NCI-H128 (cell line): Measurements from ENCODE around the gene SPOCK1.

Source experiments
- DNase-seq: peaks from one replicate; lab custom pipeline; 2025; ENCODE audit not compliant: unreplicated experiment; lab: John Stamatoyannopoulos, UW

Gene SPOCK1

DNA sequence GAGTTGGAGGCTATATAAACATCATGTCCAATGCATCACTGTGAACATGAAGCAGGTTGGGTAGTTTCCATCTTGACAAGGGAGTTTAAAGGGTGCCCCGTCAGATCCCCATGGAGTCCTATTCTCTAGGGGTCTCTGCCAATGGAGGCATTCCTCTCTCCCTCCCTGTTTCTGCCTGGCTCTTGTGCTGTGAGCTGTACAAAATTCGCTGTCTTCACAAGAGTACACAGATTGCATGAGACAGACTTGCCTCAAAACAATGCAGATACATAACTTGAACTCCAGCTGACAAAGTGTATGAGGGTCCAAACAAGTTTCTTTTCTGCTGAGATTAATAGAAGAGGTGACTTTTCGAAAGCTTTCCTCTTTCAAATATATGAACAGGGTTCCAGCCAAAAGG lies 165.2 kb downstream of the SPOCK1 start:
- DNase-seq, result no peak

DNA sequence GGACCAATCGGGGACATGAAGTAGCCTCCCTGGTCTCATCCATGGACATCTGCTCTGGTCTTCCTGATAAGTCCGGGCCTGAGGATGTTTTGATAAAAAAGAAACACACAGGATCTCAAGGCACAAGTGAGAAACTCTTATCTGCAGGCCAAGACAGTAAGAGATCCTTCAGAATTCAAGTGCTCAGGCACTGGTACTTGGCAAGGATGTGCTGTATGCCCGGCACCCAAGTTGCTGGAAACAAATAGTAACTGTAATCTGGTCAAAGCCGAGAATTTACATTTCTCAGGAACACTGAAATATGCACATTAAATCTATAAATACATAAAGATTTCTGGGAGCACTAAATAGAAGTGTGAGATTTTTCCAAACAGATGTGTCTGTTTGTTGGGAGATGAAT lies 165.7 kb downstream of the SPOCK1 start:
- no peak for DNase-seq

DNA sequence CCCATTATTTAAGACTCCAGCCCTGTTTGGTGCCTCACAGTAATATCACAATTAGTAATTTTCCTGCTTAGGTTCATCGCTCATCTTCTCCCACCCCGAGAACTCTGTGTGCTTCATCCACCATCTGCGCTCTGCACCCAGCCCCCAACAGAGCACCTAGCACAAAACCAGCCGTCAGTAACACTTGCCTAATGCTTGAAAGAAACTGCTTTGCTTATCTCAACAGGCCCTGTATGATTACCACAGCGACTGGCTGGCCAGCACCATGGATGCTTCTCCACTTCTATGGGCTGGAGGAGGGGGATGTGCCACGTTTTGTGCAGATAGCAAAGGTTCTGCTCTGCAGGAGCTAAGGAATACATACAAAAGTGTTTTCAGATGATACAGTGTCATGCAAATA lies 166.8 kb downstream of the SPOCK1 start:
- no peak for DNase-seq

DNA sequence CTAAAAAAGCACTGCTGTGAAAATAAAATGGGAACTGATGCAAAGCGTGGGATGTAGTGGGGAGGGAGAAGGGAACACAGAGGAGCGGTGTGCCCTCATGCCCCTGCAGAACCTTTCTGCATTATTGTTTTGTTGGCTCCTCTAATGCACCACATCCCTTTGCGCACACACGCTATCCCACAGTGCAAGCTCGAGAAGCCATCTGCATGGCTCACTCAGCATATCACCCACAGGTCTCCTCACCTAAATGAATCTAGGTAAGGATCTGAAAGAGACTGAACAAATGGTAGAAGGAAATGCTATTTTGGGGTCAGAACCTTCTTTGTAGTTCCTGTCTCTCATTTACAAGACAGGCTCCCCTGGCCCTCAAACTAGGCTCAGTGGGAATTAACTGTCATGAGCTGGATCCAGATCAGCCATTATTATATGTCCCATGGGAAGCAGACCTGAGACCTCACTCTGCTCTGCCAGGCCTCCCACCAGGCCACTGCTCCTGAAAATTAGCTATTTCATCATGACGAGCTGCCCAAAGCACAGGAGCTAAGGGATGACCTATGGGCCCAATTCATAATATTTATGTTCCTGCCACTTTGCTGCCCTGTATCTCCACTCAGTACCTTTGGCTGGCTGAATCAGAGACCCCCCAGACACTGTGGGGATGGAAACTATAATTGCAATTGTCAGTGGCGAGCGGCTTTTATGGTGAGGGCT lies 169.4 kb downstream of the SPOCK1 start:
- DNase-seq, result no peak

DNA sequence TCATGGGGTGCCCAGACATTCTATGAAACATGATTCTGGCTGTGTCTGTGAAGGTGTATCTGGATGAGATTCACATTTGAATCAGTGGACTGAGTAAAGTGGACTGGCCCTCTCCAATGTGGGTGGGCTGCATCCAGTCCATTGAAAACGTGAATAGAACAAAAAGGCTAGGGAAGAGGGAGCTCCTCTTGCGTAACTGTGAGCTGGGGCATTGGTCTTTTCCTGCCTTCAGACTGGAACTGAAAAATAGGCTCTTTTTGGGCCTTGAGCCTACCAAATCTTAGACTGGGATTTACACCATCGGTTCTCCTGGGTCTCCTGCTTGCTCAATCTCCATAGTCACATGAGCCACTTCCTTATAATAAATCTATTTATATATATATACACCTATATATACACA lies 170.1 kb downstream of the SPOCK1 start:
- DNase-seq, result no peak

DNA sequence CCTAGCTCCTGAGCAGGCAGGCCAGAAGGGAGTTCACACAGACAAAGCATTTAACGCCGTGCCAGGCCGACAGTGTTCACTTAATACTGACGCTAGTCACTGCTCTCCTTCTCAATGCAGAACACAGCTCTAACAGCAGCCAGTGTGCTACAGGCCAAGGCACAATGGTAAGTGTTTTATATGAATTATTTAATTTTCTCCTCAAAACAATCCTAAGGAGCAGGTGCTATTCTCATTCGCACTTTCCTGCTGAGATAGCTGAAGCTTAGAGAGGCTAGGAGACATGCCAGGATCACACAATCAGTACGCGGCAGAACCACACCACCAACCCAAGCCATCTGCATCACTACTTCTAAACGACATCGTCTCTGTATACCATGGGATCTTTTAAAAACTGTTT lies 170.7 kb downstream of the SPOCK1 start:
- DNase-seq, result no peak

DNA sequence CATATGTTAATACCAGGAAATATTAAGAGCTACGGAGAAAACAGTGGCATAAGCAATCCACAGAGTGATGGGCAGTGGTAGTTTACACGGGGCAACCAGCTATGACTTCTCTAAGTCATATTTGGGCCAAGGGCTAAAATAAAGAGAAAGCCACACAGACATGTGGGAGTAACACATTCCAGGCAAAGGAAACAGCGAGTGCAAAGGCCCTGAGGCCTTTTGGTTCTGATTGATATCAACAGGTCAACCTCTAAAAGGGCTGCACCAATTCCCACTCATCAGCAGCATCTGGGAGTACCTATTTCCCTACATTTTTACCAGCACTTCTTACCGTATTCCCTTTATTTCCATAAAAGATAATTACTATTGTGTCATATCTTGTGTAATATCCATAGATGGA lies 173.4 kb downstream of the SPOCK1 start:
- DNase-seq, result no peak

DNA sequence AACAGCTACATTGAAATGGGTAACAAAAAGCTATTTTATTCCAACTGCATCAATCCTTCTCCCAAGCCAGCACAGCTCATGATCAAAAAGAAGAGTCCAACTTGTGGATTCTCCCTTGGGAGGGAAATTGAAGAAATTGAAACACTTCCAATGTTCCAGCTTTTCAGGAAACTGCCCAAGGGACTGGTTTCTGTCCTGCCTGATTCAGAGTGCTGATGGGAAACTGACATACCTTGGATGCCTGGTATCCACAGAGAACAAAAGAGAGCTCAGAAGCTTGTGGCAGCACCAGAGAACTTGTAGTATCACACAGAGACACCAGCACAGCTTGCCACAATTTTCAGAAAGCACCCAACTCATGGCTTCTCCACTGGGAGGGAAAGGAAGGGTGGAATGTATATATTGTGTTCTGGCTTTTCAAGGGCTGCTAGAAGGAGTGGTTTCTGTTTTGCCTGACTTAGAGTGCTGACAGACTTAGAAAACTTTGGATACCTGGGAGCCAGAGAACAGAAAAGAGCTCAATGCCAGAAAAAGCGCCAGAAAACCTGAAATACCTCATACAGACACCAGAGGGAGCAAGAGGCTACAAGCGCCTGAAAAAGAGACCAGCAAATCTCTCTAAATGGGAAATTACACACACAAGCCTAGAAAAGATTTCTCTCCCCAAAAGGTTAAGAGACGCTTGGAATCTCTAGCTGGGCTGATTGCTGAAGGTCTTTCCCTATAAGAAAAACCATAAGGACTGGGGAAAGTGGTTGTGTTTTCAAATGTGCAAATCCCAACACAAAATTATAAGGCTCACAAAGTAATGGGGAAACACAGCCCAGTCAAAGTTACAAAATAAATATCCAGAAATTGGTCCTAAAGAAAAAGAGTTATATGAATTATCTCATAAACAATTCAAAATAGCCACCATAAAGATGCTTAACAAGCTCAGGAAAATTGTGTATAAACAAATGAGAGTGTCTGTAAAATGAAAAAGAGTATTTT lies 178.8 kb downstream of the SPOCK1 start:
- peak; percentile 7 for DNase-seq

DNA sequence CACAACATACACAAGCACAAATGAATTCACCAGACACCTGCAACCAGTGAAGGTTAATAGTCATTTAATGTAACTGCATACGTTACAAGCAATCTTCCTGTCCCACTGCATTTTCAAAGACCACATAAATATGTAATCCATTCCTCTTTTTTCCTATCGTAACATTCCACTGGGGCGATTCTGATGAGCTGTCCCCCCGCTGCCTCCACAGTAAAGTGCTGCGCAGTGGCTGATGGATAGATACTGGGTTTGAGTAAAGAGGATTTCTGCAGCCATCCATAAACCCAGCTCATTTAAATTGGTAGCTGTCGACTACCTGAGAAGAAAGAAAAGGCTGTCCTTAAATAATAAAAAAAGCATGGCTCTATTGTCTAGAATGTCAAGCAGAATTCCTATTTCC lies 181.1 kb downstream of the SPOCK1 start:
- no peak for DNase-seq

DNA sequence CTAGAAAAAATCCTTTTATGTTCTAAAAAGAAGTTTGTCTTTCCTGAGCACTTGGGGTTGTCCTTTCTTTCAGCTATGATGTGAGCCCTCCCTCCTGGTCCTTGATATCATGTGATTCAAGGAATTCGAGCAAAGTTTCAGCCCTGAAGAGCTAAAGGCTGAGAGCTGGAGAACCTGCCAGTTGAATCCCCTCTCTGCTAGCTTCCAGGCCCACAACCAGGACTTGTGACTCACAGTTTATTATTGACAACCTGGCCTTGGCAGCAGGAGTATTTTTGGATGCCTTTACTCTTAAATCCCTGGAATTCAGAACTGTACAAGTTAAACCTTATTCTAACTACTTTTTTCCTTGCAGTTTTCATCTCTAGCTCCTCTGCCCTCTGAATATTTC lies 182.8 kb downstream of the SPOCK1 start:
- no peak for DNase-seq

DNA sequence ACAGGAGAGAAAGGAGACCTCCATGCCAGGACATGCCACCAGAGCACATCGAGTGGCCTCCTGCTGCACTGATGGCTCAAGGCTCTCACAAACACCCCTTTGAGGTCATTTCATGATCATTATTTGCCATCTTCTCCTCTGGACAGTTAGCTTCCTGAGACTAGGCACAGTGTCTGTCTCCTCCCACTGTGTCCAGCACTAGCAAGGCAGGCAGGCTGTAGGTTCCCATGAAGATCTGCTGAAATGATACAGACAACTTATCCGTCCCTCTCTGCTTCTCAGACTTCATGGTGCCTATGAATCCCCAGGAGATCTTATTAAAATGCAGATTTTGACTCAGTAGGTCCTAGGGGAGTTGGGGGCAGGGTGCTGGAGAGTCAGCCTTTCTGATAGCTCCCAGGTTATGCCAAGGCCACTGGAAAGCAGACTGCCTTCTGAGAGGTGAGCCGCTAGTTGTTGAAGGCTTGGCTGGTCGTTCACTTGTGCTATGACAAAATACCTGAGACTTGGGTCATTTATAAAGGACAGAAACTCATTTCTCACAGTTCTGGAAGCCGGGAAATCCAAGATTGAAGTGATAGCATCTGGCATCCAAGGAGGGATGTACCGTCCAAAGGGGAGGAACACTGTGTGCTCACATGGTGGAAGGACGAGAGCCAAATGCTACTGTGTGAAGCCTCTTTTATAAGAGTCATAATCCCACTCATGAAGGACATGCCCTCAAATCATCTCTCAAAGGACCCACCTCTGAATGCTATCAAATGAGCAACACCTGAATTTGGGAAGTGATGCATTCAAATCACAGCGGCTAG lies 183.4 kb downstream of the SPOCK1 start:
- no peak for DNase-seq

DNA sequence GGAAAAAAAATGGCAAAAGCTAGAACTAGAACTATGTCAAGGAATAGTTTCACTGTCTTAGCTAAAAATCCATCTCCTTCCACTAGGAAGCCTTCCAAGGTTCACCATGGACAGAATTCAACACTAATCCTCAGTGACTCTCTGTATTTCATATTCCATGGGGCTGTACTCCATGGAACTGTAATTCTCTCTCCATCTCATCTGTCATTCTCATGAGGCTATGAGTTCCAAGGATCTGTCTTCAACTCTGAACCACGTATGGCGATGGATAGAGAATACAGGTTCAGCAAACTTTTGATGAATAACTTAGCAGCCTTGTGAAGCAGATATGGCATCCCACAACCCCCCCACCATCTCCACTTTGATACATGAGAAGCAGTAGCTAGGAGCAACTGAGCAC lies 184.0 kb downstream of the SPOCK1 start:
- no peak for DNase-seq

DNA sequence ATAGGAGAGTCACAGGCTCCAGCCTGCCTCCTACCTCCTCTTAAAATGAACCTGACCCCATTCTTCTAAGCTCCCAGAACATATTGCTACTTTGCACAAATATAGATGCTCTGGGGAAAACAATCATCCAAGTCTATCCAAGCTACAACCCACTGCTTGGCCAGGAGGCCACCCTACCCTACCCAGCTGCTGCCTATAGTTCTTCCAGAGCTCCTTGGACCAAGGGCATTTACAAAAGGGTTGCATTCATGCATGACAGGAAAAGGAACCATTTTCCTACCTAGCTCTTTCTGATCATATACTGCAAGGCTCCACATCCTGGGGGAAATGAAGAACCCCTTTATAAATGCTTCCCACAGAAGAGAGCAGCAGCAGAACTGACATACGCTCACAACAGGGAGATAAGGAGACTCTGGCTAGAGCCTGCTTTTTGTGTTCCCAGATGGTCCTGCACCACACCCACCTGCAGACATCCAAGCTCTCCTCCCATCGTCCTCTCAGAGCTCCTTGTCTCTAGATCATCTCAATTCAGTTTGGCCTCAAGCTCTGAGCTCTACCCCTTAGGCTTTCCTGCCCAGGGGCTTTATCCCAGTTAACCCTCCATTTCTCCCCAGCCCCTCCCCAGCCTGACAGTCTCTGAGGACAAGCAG lies 185.5 kb downstream of the SPOCK1 start:
- no peak for DNase-seq

DNA sequence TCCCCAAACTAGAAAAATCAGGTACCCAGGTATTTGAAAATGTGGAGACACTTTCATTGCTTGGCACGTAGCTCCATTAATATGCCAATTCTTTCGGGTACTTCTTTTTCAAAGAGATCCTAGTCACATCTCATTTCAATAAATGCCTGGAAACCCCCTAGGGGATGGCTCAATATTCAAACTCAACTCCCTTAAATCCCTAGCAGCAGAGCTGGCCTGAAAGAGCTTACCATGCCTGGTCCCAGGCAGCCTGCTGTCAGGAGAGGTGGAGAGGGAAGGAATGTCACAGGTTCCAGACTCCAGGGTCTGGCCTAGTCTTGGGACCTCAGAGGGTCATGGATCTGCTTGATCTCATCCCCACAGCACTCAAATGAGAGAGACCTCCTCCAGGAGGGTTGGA lies 187.1 kb downstream of the SPOCK1 start:
- DNase-seq, result no peak

DNA sequence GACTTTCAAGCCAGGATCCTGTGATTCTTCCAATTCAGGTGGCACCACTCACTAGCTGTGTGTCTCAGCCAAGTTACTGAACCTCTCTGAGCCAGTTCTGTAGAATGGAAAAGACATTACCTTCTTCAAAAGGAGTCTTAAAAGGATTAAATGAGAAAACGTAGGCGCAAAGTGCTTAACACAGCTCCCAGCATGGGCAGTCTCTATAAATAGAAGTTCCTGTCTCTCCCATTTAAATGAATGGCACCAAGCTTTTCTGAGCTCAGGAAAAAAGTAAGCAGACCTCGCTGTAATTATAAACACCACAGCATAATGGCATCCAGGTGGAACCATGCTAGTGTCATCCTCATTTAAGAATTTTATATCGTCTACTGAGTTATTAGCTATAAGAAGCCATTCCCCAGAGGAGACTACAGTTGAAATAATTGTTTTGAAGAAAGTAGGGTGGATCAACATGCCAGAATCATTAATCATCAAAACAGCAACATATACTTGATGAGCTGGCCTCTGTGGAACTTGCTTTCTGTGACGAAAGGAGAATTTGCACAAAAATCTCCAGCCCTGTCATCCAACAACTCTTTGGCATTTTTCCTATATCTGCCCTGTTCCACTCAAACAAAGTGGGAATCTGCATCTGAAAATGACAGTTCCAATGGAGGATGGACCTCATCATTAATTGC lies 188.9 kb downstream of the SPOCK1 start:
- DNase-seq, result no peak

DNA sequence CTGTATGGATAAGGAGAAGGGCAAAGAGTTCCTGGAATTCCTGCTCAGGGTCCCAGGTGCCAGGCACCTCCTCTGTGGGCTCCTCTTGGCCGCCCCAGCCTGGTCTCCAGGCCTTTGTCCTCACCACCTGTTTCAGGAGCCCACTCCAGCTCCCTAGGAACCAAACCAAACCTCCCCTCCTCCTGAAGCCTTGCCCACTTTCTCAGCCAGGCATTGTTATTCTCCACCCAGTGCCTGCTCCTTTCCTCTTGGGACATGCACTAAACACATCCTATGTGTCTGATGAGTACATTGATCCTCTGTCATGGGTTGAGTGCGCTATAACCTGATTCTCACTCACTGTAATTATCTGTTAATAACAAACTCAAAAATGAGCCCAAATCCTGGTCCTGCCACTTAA lies 189.8 kb downstream of the SPOCK1 start:
- DNase-seq, result no peak

DNA sequence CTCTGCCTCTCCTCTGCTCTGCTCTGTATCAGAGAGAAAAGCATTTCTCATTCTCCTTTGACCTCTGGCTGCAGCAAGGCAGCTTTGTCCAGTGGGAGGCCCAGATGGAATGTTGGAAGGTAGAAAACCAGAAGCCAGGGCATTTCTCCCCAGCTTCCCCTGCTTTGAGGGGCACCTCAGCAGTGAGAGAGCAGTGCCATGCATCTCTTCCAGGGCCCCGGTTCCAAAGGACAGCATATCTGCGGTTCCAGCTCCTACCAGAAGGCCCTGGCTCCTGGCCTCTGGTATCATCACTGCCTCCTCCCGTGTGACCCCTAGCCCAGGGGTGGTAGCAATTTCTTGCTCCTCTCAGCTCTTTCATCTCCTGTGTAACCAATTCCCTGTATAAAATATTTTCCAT lies 190.8 kb downstream of the SPOCK1 start:
- no peak for DNase-seq

DNA sequence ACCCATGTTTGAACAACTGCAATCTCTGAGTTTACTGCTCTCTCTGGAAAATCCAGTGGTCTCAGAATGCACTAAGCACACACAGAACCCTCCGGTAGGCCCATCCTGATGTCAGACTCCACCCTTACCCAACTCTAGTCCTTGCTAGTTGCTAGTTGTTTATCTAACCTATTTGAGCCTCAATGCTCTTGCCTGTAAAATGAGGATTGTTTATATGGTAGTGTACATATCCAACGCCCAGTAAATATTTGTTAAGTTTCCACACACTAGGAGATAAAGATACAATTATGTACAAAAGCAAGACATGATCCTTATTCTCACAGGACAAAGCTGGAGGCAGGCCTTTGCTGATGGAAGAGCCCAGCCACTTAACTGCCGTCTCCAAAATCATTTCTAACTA lies 192.2 kb downstream of the SPOCK1 start:
- DNase-seq, result no peak

DNA sequence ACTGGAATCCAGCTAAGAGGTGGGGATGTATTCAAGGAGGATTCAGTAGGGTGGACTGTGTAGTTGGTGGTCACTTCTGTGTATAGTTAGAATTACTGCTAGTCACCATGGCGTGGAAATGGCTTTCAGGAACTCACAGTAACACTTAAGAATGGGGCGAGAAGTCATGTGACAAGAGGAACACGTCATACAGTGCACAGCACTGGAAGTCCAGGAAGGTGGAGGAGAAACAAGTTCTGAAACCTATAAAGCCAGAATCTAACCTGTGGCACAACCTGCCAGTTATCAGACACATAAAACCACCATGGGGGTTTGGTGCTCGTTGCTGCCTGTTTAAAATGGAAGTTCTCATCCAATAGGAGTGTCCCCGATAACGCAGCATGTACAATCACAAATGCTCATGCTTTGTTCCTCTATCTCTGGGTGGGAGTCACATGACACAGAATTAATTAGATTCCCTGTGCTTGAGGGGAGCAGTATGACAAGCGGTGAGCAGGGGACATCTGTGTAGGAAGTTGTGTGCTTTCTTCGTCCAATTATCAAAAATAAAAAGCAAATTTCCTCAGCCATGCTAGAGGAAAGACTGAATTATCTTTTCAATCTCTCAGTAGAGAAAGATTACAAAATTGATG lies 193.0 kb downstream of the SPOCK1 start:
- DNase-seq, result no peak
